MM.1S (cell line): ENCODE measurements around the gene DLL4.

ENCODE experiments used
- DNase-seq: peaks from one replicate; pipeline ENCODE4 v3.0.0-alpha.2; 2015
- H2AFZ ChIP-seq: fragments of 300-600 bp; sonication (generic); 2 replicates; pipeline ENCODE4 v1.6.0; 2016; ENCODE audit warnings: antibody characterized with exemption, low read length
- H3F3A ChIP-seq: fragments of 300-600 bp; sonication (generic); 2 replicates; pipeline ENCODE4 v1.6.1; 2016; ENCODE audit warnings: mild to moderate bottlenecking, antibody characterized with exemption, low read length, moderate library complexity, mixed read lengths; ENCODE audit not compliant: insufficient read depth
- H3K27ac ChIP-seq: fragments of 300-600 bp; sonication (generic); 2 replicates; pipeline ENCODE4 v1.5.1; 2016; ENCODE audit warnings: mild to moderate bottlenecking, low read length
- H3K27me3 ChIP-seq: fragments of 300-600 bp; sonication (generic); replicated peaks from 2 replicates; pipeline ENCODE4 v1.6.0; 2016; ENCODE audit warnings: low read length; ENCODE audit not compliant: insufficient read depth
- H3K36me3 ChIP-seq: fragments of 300-600 bp; sonication (generic); replicated peaks from 2 replicates; pipeline ENCODE4 v1.6.1; 2016; ENCODE audit warnings: mild to moderate bottlenecking, low read length, mixed read lengths; ENCODE audit not compliant: insufficient read depth
- H3K4me1 ChIP-seq: fragments of 300-600 bp; sonication (generic); 2 replicates; pipeline ENCODE4 v1.6.1; 2016; ENCODE audit warnings: low read length, mixed read lengths
- H3K4me2 ChIP-seq: fragments of 300-600 bp; sonication (generic); 2 replicates; pipeline ENCODE4 v1.6.0; 2016; ENCODE audit warnings: low read depth, low read length
- H3K4me3 ChIP-seq: fragments of 300-600 bp; sonication (generic); 2 replicates; pipeline ENCODE4 v1.5.1; 2016; ENCODE audit warnings: low read length, mixed read lengths
- H3K79me2 ChIP-seq: fragments of 300-600 bp; sonication (generic); 2 replicates; pipeline ENCODE4 v1.6.1; 2016; ENCODE audit warnings: mixed run types, low read length, mixed read lengths
- H3K9ac ChIP-seq: fragments of 300-600 bp; sonication (generic); 2 replicates; pipeline ENCODE4 v1.6.1; 2016; ENCODE audit warnings: low read length, mixed read lengths
- H3K9me2 ChIP-seq: fragments of 300-600 bp; sonication (generic); replicated peaks from 2 replicates; pipeline ENCODE4 v1.6.1; 2016; ENCODE audit warnings: mild to moderate bottlenecking, low read length, mixed read lengths; ENCODE audit not compliant: insufficient read depth
- H3K9me3 ChIP-seq: fragments of 300-600 bp; sonication (generic); replicated peaks from 2 replicates; pipeline ENCODE4 v1.6.1; 2016; ENCODE audit warnings: mild to moderate bottlenecking, low read length, mixed read lengths; ENCODE audit not compliant: insufficient read depth
- H4K20me1 ChIP-seq: fragments of 300-600 bp; sonication (generic); 2 replicates; pipeline ENCODE4 v1.6.1; 2016; ENCODE audit warnings: mild to moderate bottlenecking, low read length, moderate library complexity, mixed read lengths; ENCODE audit not compliant: insufficient read depth
- CTCF ChIP-seq: fragments of 300-600 bp; sonication (generic); IDR thresholded peaks from 2 replicates; pipeline ENCODE4 v1.5.1; 2016; ENCODE audit warnings: antibody characterized with exemption, low read length, mixed read lengths
- EZH2 ChIP-seq: fragments of 300-600 bp; sonication (generic); optimal IDR thresholded peaks from 2 replicates; pipeline ENCODE3; 2017; ENCODE audit warnings: low read depth, mild to moderate bottlenecking, antibody characterized with exemption, low read length, mixed read lengths
- EZH2phosphoT487 ChIP-seq: fragments of 300-600 bp; sonication (generic); IDR thresholded peaks from 2 replicates; pipeline ENCODE4 v1.6.1; 2018; ENCODE audit warnings: antibody characterized with exemption, low read length

DLL4 gene

GRCh38 chr15:40894681-40895448 lies 34.3 kb upstream of the DLL4 start:
- peak overlapping the region; percentile 74 for H2AFZ ChIP-seq
- no peaks in the 10 kb centered on the region for H3K9me3 ChIP-seq
- H3K27me3 ChIP-seq = no peaks in the 10 kb centered on the region
- H4K20me1 ChIP-seq = no peaks in the 10 kb centered on the region
- H3K9me2 ChIP-seq = no peaks in the 10 kb centered on the region
- peaks cover 30% of the 10 kb centered on the region for H3K79me2 ChIP-seq
- peak overlapping the region; percentile 81 for H3K4me3 ChIP-seq
- peaks cover 25% of the 10 kb centered on the region for H3K4me1 ChIP-seq
- H3K36me3 ChIP-seq = no peaks in the 10 kb centered on the region
- peak; percentile 76 for DNase-seq
- H3K27ac ChIP-seq = peak overlapping the region; percentile 72
- TF ChIP-seq EZH2phosphoT487 = no peak
- peak; percentile 75 for TF ChIP-seq CTCF
- TF ChIP-seq EZH2 = no peak
- peak overlapping the region; percentile 75 for H3K4me2 ChIP-seq
- H3K9ac ChIP-seq = peak overlapping the region; percentile 89
- H3F3A ChIP-seq = peaks cover 9% of the 10 kb centered on the region

- Histone ChIP-seq H3K4me2 (no peak overlapping the region), H3K9me3 (no peaks in the 10 kb centered on the region), H3K36me3 (no peaks in the 10 kb centered on the region), H3K27me3 (no peaks in the 10 kb centered on the region), H3K79me2 (peaks cover 40% of the 10 kb centered on the region), H3K4me3 (no peak overlapping the region), H4K20me1 (no peaks in the 10 kb centered on the region), H3K9me2 (no peaks in the 10 kb centered on the region), H3F3A (peaks cover 7% of the 10 kb centered on the region), H3K9ac (no peak overlapping the region), H3K27ac (no peak overlapping the region), H2AFZ (no peak overlapping the region), H3K4me1 (peaks cover 4% of the 10 kb centered on the region)
- DNase-seq = no peak
- TF ChIP-seq EZH2phosphoT487 (no peak), EZH2 (no peak), CTCF (no peak)
Measured at GRCh38 chr15:40899536-40900207, 29.5 kb upstream of the DLL4 start.

- no peaks in the 10 kb centered on the region for H3K9me3 ChIP-seq
- H4K20me1 ChIP-seq = no peaks in the 10 kb centered on the region
- peaks cover 7% of the 10 kb centered on the region for H3F3A ChIP-seq
- H3K9ac ChIP-seq = no peak overlapping the region
- H3K4me2 ChIP-seq = no peak overlapping the region
- H3K79me2 ChIP-seq = peaks cover 32% of the 10 kb centered on the region
- TF ChIP-seq EZH2phosphoT487 (no peak), CTCF (no peak), EZH2 (no peak)
- no peaks in the 10 kb centered on the region for H3K27me3 ChIP-seq
- H2AFZ ChIP-seq = no peak overlapping the region
- no peak for DNase-seq
- H3K9me2 ChIP-seq = no peaks in the 10 kb centered on the region
- H3K4me3 ChIP-seq = no peak overlapping the region
- peaks cover 2% of the 10 kb centered on the region for H3K4me1 ChIP-seq
- H3K27ac ChIP-seq = no peak overlapping the region
- H3K36me3 ChIP-seq = no peaks in the 10 kb centered on the region
Measured at GRCh38 chr15:40900256-40901052, 28.7 kb upstream of the DLL4 start.
